HCT116 (cell line): Measurements from ENCODE around the gene VRK1. TPM values are rescaled to one million over a fixed set of nuclear protein-coding genes. Genes with fewer than 3 reads are reported as not detected.

Experiments used
- ATAC-seq: fragments of 200-7000 bp; cut with Tn5 transposase; 2 replicates; pipeline ENCODE4 v1.9.1; 2020; ENCODE audit warnings: mild to moderate bottlenecking, moderate library complexity
- BruUV-seq: library from RNA; stranded (reverse); fragments of 400-500 nt; replicated peaks from 2 replicates; lab custom pipeline; 2021; lab: Mats Ljungman, UMichigan
- CTCF ChIA-PET: fragments of 300-600 bp; sonication (Branson Sonifier 250); formaldehyde crosslinking; loops from one replicate; lab custom pipeline; 2021; ENCODE audit warnings: antibody characterized with exemption; lab: Charles Lee
- POLR2A ChIA-PET: fragments of 300-600, 350-600 bp; sonication (Branson Sonifier 250); formaldehyde crosslinking; loops from one replicate; lab custom pipeline; 2021; ENCODE audit warnings: antibody characterized with exemption; lab: Charles Lee
- RAD21 ChIA-PET, 2 experiments: fragments of 300-600 bp; sonication (Branson Sonifier 250); formaldehyde crosslinking; loops; one replicate each; lab custom pipeline; 2023; ENCODE audit warnings: low total read pairs in 2 of 2; ENCODE audit not compliant: uncharacterized antibody in 2 of 2, unreplicated experiment in 2 of 2, low non-redundant PET in 1 of 2; lab: Charles Lee
- DNase-seq: peaks from one replicate; pipeline ENCODE4 v3.0.0-alpha.2; 2010; ENCODE audit warnings: low read depth, low spot score
- H2AFZ ChIP-seq: fragments of 200-600 bp; shearing (Covaris generic), sonication (generic); 2 replicates; pipeline ENCODE4 v1.6.1; 2017; ENCODE audit warnings: low read depth, mixed run types, mixed read lengths, antibody characterized with exemption, low read length; ENCODE audit not compliant: poor library complexity, severe bottlenecking
- H3K27ac ChIP-seq: 2 replicates; pipeline ENCODE4 v1.5.1; 2012; ENCODE audit warnings: low read depth, low read length
- H3K27me3 ChIP-seq: fragments of 200-600 bp; sonication (generic); 2 replicates; pipeline ENCODE4 v1.6.1; 2016; ENCODE audit warnings: mixed run types, low read length, mixed read lengths; ENCODE audit not compliant: insufficient read depth
- H3K36me3 ChIP-seq, 2 experiments: fragments of 200-500 bp in 1 of 2; fragments of 200-600 bp in 1 of 2; sonication (Bioruptor generic) in 1 of 2; sonication (generic) in 1 of 2; 2 replicates each; pipeline versions ENCODE4 v1.5.1 to v1.6.1; 2014 to 2016; ENCODE audit warnings: low read length in 2 of 2, inconsistent platforms in 1 of 2, mixed read lengths in 1 of 2, mixed run types in 1 of 2; ENCODE audit not compliant: insufficient read depth in 2 of 2, control insufficient read depth in 1 of 2
- H3K4me1 ChIP-seq, 2 experiments: fragments of 200-600 bp in 1 of 2; sonication (generic) in 1 of 2; 2 replicates each; pipeline versions ENCODE4 v1.5.1 to v1.6.1; 2012 to 2017; ENCODE audit warnings: low read length in 2 of 2, inconsistent platforms in 1 of 2, mild to moderate bottlenecking in 1 of 2, mixed read lengths in 1 of 2, mixed run types in 1 of 2, moderate library complexity in 1 of 2; ENCODE audit not compliant: insufficient read depth in 2 of 2, control insufficient read depth in 1 of 2
- H3K4me2 ChIP-seq: fragments of 200-600 bp; sonication (generic); 2 replicates; pipeline ENCODE4 v1.6.1; 2017; ENCODE audit warnings: mixed run types, low read length, mixed read lengths
- H3K4me3 ChIP-seq, 2 experiments: fragments of 200-600 bp in 1 of 2; sonication (generic) in 1 of 2; replicated peaks in 1 of 2; 2 replicates each; pipeline ENCODE4 v1.5.1; 2011 to 2016; ENCODE audit warnings: low read length in 2 of 2, control low read depth in 1 of 2, low read depth in 1 of 2, mild to moderate bottlenecking in 1 of 2, mixed read lengths in 1 of 2, mixed run types in 1 of 2
- H3K79me2 ChIP-seq: fragments of 200-600 bp; sonication (generic); 2 replicates; pipeline ENCODE4 v1.6.1; 2017; ENCODE audit warnings: mild to moderate bottlenecking, mixed run types, low read length, moderate library complexity, mixed read lengths; ENCODE audit not compliant: insufficient read depth
- H3K9ac ChIP-seq: fragments of 200-600 bp; sonication (generic); 2 replicates; pipeline ENCODE4 v1.6.1; 2016; ENCODE audit warnings: low read length, mixed read lengths
- H3K9me2 ChIP-seq: fragments of 200-600 bp; sonication (generic), shearing (Covaris generic); 2 replicates; pipeline ENCODE4 v1.6.1; 2017; ENCODE audit warnings: mixed run types, mild to moderate bottlenecking, moderate library complexity; ENCODE audit not compliant: insufficient read depth
- H3K9me3 ChIP-seq, 2 experiments: fragments of 200-500 bp in 1 of 2; fragments of 200-600 bp in 1 of 2; sonication (Bioruptor generic) in 1 of 2; sonication (generic) in 1 of 2; 2 replicates each; pipeline ENCODE4 v1.6.1; 2014 to 2017; ENCODE audit warnings: low read length in 2 of 2, mixed read lengths in 2 of 2, inconsistent platforms in 1 of 2, low read depth in 1 of 2, mild to moderate bottlenecking in 1 of 2, mixed run types in 1 of 2, moderate library complexity in 1 of 2; ENCODE audit not compliant: control insufficient read depth in 1 of 2, insufficient read depth in 1 of 2
- H4K20me1 ChIP-seq: fragments of 200-600 bp; sonication (generic), shearing (Covaris generic); 2 replicates; pipeline ENCODE4 v1.6.1; 2017; ENCODE audit warnings: mixed run types, mild to moderate bottlenecking, moderate library complexity; ENCODE audit not compliant: insufficient read depth
- CBX3 ChIP-seq: IDR thresholded peaks from 2 replicates; pipeline ENCODE4 v1.6.1; 2012; ENCODE audit warnings: low read depth
- EGR1 ChIP-seq: IDR thresholded peaks from 2 replicates; pipeline ENCODE4 v1.6.1; 2012; ENCODE audit warnings: low read depth
- ELF1 ChIP-seq: IDR thresholded peaks from 2 replicates; pipeline ENCODE4 v1.6.1; 2012; ENCODE audit warnings: low read depth, borderline replicate concordance
- EZH2phosphoT487 ChIP-seq: fragments of 200-600 bp; IDR thresholded peaks from 2 replicates; pipeline ENCODE4 v1.6.1; 2018; ENCODE audit warnings: antibody characterized with exemption, borderline replicate concordance
- MAX ChIP-seq: IDR thresholded peaks from 2 replicates; pipeline ENCODE4 v1.6.1; 2012
- POLR2A ChIP-seq: IDR thresholded peaks from 2 replicates; pipeline ENCODE4 v1.7.0; 2011; ENCODE audit warnings: borderline replicate concordance; ENCODE audit not compliant: insufficient read depth, insufficient read length; ENCODE audit errors: extremely low read depth
- POLR2AphosphoS5 ChIP-seq: IDR thresholded peaks from 2 replicates; pipeline ENCODE4 v1.6.1; 2011; ENCODE audit warnings: mild to moderate bottlenecking, low read depth, low read length, moderate library complexity
- RAD21 ChIP-seq: IDR thresholded peaks from 2 replicates; pipeline ENCODE4 v1.6.1; 2012; ENCODE audit warnings: low read depth, mild to moderate bottlenecking
- REST ChIP-seq: IDR thresholded peaks from 2 replicates; pipeline ENCODE4 v1.6.1; 2012; ENCODE audit warnings: low read depth
- SP1 ChIP-seq: IDR thresholded peaks from 2 replicates; pipeline ENCODE4 v1.6.1; 2012; ENCODE audit warnings: low read depth
- TCF7L2 ChIP-seq: IDR thresholded peaks from 2 replicates; pipeline ENCODE4 v1.7.0; 2011; ENCODE audit warnings: borderline replicate concordance, inconsistent platforms; ENCODE audit not compliant: insufficient read depth, insufficient read length; ENCODE audit errors: extremely low read depth
- YY1 ChIP-seq: IDR thresholded peaks from 2 replicates; pipeline ENCODE4 v1.6.1; 2011; ENCODE audit warnings: low read length, low read depth, moderate library complexity, mild to moderate bottlenecking; ENCODE audit not compliant: insufficient replicate concordance; ENCODE audit errors: extremely low read depth
- ZFX ChIP-seq: fragments of 450-650 bp; IDR thresholded peaks from 2 replicates; pipeline ENCODE4 v1.6.1; 2017
- ZNF274 ChIP-seq: fragments of 200-500 bp; sonication (Bioruptor generic); IDR thresholded peaks from 2 replicates; pipeline ENCODE4 v1.6.1; 2014; ENCODE audit warnings: mild to moderate bottlenecking, low read depth, low read length, inconsistent platforms
- intact Hi-C: fragments of 100-400 bp; cut with micrococcal nuclease; formaldehyde crosslinking; loops from 2 replicates; pipeline ENCODE4 v1.10.0; 2022
- total RNA-seq: library from RNA; stranded (reverse); gene quantifications from one replicate; pipeline ENCODE4 v1.2.1, GENCODE V29; 2021; ENCODE audit not compliant: unreplicated experiment

Gene VRK1
- total RNA-seq, 1 experiment from 2014 or later = 51.4 TPM

- CTCF ChIA-PET = no interaction called here
- H3K36me3 ChIP-seq = no peaks in the 10 kb centered on the region
Measured at GRCh38 chr14:96781371-96781770, 15.8 kb upstream of the VRK1 start.

GRCh38 chr14:96782436-96782835 is 14.7 kb upstream of the VRK1 start:
- H3K9ac ChIP-seq = no peak overlapping the region
- H3K27me3 ChIP-seq = no peaks in the 10 kb centered on the region
- H3K4me3 ChIP-seq = no peak overlapping the region
- H3K36me3 ChIP-seq = no peaks in the 10 kb centered on the region
- ChIA-PET POLR2A (no interaction called here), CTCF (no interaction called here)
- H2AFZ ChIP-seq = no peak overlapping the region
- DNase-seq = no peak
- H3K4me1 ChIP-seq = peaks cover 0 to 12% of the 10 kb centered on the region in 2 experiments; a peak in 2 of 4 replicates
- BruUV-seq = no TSS peak
- H3K9me2 ChIP-seq = no peaks in the 10 kb centered on the region
- H3K79me2 ChIP-seq = no peaks in the 10 kb centered on the region
- intact Hi-C loops = no loop called here
- no peaks in the 10 kb centered on the region for H4K20me1 ChIP-seq
- no peaks in the 10 kb centered on the region for H3K9me3 ChIP-seq
- no peak for ATAC-seq
- no peak overlapping the region for H3K4me2 ChIP-seq
- no peak for TF ChIP-seq REST
- no peak for TF ChIP-seq CBX3
- no peak for TF ChIP-seq YY1
- TF ChIP-seq MAX = no peak
- TF ChIP-seq RAD21 = no peak
- TF ChIP-seq EZH2phosphoT487 = no peak
- no peak for TF ChIP-seq POLR2A
- no peak for TF ChIP-seq EGR1
- TF ChIP-seq, all 23 proteins: peak for 0
- RAD21 ChIA-PET = no interaction called here
- H3K27ac ChIP-seq = no peak overlapping the region

More at GRCh38 chr14:96781371-96781770, 15.8 kb upstream of the VRK1 start:
- Histone ChIP-seq H4K20me1 (no peaks in the 10 kb centered on the region), H3K4me2 (no peak overlapping the region), H3K9me3 (no peaks in the 10 kb centered on the region), H3K27ac (no peak overlapping the region), H3K9me2 (no peaks in the 10 kb centered on the region), H3K4me3 (no peak overlapping the region), H3K4me1 (peaks cover 0 to 12% of the 10 kb centered on the region in 2 experiments; a peak in 2 of 4 replicates), H2AFZ (no peak overlapping the region), H3K79me2 (no peaks in the 10 kb centered on the region), H3K27me3 (no peaks in the 10 kb centered on the region), H3K9ac (no peak overlapping the region)
- DNase-seq = no peak
- POLR2A ChIA-PET = no interaction called here
- intact Hi-C loops = no loop called here
- RAD21 ChIA-PET = no interaction called here
- TF ChIP-seq TCF7L2 (no peak), POLR2AphosphoS5 (no peak), ELF1 (no peak), EGR1 (no peak), ZNF274 (no peak), ZFX (no peak), YY1 (no peak), SP1 (no peak), EZH2phosphoT487 (no peak)
- ATAC-seq = no peak
- BruUV-seq = no TSS peak
